Jurkat, Clone E6-1 (cell line): Measurements from ENCODE around the gene AHNAK2.
"Not testable (repeated sequence)": the region's sequence is repeated elsewhere in the genome, so short reads cannot be mapped to it uniquely, and the experiment has no call there.

Source experiments
- DNase-seq: peaks from one replicate; pipeline ENCODE4 v3.0.0-alpha.2; 2011; ENCODE audit warnings: low read depth, low spot score
- H3K4me3 ChIP-seq: 2 replicates; pipeline ENCODE4 v1.5.1; 2011; ENCODE audit warnings: mild to moderate bottlenecking, low read length, control low read depth, moderate library complexity

Gene AHNAK2

DNA sequence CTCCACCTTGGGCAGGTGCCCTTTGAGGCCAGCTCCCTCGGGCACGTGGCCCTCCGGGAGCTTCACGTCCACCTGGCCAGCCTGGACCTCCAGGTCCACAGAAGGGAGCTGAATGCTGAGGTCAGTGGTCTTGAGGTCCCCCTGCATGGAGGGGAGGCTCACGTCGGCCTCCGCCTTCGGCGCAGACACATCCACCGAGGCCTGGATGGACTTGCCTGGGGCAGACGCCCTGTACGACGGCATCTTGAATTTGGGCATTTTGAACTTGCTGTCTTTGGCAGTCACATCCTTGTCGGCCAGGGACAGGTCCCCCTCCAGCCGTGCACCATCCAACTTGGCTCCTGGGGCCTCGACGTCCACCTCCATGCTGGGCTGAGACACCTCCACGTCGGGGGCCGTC is 32.9 kb downstream of the AHNAK2 start:
- DNase-seq, H3K4me3 ChIP-seq: not testable (repeated sequence)

DNA sequence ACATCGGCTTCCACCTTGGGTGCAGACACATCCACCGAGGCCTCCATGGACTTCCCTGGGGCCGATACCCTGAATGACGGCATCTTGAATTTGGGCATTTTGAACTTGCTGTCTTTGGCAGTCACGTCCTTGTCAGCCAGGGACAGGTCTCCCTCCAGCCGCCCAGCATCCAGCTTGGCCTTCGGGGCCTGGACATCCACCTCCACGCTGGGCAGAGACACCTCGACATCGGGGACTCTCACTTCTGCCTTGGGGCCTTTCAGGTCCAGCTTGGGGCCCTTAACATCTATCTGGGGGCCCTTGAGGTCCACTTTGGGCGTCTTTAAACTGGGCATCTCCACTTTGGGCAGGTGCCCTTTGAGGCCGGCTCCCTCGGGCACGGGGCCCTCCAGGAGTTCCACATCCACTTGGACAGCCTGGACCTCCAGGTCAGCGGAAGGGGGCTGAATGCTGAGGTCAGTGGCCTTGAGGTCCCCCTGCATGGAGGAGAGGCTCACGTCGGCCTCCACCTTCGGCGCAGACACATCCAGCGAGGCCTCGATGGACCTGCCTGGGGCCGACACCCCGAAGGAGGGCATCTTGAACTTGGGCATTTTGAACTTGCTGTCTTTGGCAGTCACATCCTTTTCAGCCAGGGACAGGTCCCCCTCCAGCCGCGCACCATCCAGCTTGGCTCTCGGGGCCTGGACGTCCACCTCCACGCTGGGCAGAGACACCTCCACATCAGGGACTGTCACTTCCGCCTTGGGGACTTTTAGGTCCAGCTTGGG is 33.6 kb downstream of the AHNAK2 start:
- not testable (repeated sequence) for H3K4me3 ChIP-seq, DNase-seq

DNA sequence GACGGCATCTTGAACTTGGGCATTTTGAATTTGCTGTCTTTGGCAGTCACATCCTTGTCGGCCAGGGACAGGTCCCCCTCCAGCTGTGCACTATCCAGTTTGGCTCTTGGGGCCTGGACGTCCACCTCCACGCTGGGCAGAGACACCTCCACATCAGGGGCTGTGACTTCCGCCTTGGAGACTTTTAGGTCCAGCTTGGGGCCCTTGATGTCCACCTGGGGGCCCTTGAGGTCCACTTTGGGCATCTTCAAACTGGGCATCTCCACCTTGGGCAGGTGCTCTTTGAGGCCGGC is 34.2 kb downstream of the AHNAK2 start:
- not testable (repeated sequence) for H3K4me3 ChIP-seq, DNase-seq

DNA sequence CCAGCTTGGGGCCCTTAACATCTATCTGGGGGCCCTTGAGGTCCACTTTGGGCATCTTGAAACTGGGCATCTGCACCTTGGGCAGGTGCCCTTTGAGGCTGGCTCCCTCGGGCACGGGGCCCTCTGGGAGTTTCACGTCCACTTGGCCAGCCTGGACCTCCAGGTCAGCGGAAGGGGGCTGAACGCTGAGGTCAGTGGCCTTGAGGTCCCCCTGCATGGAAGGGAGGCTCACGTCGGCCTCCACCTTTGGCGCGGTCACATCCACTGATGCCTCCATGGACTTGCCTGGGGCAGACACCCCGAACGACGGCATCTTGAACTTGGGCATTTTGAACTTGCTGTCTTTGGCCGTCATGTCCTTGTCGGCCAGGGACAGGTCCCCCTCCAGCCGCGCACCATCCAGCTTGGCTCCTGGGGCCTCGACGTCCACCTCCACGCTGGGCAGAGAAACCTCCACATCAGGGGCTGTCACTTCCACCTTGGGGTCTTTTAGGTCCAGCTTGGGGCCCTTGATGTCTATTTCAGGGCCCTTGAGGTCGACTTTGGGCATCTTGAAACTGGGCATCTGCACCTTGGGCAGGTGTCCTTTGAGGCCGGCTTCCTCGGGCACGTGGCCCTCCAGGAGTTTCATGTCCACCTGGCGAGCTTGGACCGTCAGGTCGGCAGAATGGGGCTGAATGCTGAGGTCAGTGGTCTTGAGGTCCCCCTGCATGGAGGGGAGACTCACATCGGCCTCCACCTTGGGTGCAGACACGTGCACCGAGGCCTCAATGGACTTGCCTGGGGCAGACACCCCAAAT is 34.8 kb downstream of the AHNAK2 start:
- DNase-seq, H3K4me3 ChIP-seq: not testable (repeated sequence)

DNA sequence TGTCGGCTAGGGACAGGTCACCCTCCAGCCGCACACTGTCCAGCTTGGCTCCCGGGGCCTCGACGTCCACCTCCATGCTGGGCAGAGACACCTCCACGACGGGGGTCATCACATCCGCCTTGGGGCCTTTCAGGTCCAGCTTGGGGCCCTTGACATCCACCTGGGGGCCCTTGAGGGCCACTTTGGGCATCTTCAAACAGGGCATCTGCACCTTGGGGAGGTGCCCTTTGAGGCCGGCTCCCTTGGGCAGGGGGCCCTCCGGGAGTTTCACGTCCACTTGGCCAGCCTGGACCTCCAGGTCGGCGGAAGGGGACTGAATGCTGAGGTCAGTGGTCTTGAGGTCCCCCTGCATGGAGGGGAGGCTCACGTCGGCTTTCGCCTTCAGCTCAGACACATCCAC is 35.6 kb downstream of the AHNAK2 start:
- H3K4me3 ChIP-seq, result no peak overlapping the region
- DNase-seq, result no peak

DNA sequence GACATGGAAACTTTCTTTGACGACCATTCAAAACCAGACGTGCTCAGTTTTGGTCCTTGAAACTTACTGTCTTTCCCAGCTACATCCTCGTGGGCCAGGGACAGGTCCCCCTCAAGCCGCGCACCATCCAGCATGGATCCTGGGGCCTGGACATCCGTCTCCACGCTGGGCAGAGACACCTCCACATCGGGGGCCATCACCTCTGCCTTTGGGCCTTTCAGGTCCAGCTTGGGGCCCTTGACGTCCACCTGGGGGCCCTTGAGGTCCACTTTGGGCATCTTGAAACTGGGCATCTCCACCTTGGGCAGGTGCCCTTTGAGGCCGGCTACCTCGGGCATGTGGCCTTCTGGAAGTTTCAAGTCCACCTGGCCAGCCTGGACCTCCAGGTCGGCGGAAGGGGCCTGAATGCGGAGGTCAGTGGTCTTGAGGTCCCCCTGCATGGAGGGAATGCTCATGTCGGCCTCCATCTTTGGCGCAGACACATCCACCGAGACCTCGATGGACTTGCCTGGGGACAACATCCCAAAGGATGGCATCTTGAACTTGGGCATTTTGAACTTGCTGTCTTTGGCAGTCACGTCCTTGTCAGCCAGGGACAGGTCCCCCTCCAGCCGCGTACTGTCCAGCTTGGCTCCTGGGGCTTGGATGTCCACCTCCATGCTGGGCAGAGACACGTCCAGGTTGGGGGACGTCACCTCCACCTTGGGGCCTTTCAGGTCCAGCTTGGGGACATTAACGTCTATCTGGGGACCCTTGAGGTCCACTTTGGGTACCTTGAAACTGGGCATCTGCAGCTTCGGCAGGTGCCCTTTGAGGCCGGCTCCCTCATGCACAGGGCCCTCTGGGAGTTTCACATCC is 36.4 kb downstream of the AHNAK2 start:
- H3K4me3 ChIP-seq, result no peak overlapping the region
- DNase-seq, result no peak

DNA sequence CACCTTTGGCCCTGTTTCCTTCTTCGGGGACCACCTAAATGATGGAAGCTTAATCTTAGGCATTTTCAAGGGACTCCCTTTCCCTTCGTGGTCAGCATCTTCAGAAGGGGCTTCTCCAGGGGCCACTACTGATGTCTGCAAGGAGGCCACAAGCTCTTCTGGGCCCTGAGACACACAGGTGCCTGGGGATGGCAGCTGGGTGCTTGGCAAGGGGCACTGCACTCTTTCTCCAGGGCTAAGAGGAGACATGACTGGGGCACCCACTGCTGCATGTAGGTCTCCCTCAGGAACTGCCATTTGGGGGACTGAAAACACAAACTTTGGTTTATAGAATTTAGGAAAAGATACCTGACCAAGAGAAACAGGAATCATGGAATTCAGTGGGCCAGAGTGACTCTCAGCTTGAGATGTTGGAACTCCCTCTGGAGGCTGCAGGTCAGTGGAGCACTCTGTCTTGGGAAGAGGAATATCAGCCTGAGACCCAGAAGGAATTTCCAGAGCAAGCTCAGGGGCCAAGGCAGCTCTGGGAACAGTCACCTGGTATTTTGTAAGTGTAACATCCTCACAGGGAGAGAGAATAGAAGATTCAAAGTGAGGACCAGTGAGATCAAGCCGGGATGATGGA is 37.5 kb downstream of the AHNAK2 start:
- DNase-seq, result no peak
- H3K4me3 ChIP-seq, result no peak overlapping the region

DNA sequence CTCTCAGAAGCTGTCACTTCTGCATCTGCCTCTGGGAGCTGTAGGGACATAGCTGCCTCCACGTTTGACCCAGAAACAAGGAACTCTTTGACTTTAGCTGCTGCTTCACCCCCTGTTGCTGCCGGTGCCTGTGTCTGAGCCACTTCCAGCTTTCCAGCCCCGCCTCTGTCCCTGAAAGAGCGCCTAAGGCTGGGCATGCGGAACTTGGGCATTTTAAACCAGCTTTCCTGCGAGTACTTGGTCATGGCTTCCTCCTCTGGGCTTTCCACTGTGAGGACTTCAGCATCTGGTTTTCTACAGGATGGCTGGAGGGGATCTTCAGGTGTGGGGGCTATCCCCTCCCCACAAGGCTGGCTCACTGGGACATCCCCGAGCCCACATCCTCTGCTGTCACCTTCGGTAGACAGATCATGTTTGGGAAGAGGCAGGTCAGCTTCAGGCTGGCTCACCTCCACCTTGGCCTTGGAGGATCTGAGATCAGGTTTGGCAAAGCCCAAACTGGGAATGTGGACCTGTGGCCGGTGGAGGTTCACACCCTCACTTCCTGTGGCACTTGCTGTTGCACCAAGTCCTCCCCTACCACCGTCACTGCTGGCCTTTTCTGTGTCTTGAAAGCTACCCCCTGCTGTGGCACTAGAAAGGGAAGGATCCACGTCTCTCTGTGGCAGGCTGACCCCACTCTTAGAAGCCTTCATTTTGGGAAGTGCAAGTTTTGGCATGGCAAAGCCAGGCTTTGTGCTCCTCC is 38.3 kb downstream of the AHNAK2 start:
- H3K4me3 ChIP-seq, result no peak overlapping the region
- DNase-seq, result no peak

DNA sequence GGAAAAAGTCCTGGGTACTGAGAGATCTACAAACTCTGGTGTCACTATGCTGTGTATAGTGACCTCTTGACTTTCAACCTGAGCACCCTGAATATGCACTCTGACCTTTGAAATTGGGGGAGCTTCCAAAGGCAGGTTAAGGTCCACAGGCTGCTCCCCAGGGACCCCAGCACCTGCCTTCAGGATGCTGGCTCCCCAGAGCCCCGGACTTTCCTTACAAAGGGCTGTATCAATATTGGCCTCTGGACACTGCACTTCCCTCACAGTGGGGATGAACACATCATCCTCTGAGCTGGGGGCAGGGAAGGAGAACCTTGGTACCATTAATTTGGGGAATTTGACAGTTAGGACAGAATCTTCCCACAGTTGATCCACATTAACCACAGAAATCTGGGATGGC is 39.2 kb downstream of the AHNAK2 start:
- DNase-seq, result no peak
- no peak overlapping the region for H3K4me3 ChIP-seq

DNA sequence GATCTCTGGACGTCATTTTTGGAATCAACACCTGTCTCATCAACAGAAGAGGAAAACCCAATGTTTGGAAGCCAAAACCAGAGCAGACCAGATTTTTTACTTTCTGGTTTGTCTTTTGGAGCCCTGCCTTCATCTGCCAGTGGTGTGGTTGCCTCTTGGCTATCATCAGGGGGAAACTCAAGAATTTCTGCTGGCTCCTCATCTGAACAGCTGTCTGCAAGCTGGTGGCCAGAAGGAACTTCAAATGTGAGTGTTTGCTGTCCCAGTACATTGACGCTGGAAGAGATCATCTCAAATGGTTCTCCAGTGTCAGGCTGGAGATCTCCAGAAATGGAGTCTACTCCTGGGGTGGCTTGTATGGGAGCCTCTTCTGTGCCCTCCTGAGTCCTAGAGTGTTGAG is 39.7 kb downstream of the AHNAK2 start:
- no peak for DNase-seq

DNA sequence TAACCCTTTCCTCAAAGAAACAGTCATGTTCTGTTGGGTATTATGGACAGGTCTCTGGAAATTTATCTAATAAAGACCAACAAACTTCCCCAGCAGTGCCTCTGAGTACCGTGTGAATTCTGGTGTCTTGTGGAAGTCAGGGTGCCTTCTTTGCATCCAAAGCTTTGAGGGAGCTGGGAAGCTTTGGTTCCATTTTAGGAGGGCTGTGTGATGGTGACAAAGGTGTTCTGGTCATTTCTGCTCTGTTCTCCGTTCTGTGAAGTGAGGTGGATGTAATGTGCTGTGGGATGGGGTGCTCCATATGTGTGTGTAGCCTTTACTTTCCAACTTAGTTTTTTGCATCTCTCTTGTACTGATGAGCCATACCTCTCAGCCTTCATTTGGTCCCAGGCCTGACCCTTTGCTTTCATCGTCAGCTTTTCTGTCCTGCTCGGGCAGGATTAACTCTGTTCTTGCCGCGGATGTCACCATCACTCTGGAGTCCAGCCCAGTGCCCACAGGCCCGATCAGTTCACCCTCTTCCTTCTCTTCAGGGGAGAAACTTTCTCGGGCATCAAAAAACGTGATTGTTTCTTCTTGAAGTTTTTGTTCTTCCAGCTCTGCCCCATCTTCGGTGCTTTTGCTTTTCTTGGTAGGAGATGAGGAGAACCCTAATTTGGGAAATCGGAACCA is 40.3 kb downstream of the AHNAK2 start:
- DNase-seq, result no peak
- no peak overlapping the region for H3K4me3 ChIP-seq

More for the DNA sequence above, 39.7 kb downstream of the AHNAK2 start:
- no peak overlapping the region for H3K4me3 ChIP-seq

DNA sequence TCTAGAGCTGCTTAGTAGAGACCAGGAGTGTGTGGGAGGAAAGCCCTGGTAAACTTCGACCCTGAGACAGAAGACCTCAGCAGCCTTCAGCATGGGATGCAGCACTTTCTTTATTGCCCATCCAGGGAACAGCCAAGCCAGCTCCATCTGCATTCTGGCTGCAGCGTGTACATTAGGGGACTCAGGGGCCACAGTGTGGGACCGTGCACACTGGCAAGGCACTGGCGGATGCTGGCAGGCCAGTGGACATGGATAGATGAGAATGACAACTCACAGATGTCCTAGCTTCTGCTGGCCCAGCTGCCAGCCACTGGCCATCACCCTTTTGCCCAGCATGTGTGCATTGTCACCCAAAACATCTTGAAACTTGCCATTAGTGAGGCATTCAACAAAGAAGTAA is 41.0 kb downstream of the AHNAK2 start:
- no peak overlapping the region for H3K4me3 ChIP-seq
- DNase-seq, result no peak

DNA sequence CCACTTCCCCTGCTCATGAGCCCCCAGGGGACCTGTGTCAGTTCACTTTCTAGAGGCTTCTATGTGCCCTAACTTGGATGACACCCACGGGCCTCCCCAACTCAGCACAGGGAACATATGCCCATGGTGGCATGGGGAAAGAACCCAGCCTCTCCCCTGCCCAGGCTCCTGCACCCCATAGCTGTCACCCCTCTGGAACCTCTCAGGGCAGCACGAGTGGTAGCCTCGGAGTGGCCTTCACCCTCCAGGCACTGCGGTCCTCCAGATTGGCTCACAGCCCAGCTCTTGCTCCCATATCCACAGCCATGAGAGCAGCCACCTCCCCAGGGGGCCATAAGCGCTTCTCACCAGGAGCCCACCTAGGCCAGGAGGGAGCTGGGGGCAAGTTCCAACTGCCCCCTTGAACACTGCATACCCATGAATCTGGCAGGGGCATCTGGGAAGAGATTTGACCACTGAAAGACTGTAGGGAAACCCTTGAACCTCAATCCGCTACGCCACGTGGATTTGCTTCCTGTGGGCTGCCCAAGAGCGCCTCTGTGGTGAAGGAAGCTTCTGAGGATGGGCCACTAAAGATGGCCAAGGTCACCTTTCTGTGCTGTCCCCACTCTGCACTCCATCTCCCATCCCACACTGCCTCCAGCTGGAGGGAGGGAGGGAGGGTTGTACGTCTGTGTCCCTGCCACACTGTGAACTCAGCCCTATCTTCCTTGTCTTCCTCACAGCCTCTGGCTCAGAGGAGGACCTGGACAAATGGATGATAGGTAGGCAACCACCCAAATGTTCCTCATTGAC is 41.6 kb downstream of the AHNAK2 start:
- H3K4me3 ChIP-seq, result no peak overlapping the region
- no peak for DNase-seq

DNA sequence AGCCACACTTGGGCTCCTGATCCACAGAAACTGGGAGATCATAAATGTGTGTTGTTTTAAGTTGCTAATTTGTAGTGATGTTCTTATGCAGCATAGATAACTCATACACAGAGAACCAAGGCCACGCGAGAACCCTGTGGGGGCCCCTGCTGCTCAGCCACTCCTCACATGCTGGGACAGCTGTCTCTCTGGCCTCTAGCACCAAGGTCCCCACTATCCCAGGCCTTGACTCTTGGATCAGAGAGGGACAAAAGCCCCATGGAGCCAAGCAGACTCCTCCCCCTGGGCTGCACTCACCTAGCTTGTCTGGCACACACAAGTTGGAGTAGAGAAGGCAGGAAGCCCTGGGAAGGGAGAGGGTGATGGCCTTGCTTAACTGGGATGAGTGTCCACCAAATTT is 42.2 kb downstream of the AHNAK2 start:
- no peak for DNase-seq
- no peak overlapping the region for H3K4me3 ChIP-seq

DNA sequence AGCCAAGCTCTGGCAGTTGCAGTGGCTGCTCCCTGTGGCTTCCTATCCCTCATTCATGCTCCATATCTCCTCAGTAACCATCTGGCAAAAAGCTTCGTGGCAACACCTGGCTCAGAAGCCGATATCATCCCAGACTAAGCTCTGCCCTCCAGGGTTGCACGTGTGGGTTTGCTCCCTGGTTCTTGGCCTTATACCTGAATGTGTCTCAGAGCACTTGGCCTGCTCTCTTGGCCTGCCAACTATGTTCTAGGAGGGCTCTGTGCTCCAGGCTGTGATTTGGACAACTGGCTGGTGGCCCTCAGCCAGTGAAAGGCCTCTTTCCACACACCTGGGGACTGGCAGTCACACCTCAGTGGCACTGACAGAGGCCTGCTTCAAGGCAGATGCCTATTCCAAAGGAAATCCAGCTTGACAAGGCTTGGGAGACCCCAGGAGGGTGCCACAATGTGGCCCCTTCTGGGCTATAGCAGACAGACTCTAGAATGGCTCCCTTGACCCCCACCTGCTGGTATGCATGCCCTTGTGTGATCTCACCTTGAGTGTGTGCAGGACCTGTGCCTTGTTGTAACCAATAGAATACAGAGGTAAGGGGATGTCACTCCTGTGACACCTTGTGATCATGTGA is 43.0 kb downstream of the AHNAK2 start:
- no peak overlapping the region for H3K4me3 ChIP-seq
- DNase-seq, result no peak

DNA sequence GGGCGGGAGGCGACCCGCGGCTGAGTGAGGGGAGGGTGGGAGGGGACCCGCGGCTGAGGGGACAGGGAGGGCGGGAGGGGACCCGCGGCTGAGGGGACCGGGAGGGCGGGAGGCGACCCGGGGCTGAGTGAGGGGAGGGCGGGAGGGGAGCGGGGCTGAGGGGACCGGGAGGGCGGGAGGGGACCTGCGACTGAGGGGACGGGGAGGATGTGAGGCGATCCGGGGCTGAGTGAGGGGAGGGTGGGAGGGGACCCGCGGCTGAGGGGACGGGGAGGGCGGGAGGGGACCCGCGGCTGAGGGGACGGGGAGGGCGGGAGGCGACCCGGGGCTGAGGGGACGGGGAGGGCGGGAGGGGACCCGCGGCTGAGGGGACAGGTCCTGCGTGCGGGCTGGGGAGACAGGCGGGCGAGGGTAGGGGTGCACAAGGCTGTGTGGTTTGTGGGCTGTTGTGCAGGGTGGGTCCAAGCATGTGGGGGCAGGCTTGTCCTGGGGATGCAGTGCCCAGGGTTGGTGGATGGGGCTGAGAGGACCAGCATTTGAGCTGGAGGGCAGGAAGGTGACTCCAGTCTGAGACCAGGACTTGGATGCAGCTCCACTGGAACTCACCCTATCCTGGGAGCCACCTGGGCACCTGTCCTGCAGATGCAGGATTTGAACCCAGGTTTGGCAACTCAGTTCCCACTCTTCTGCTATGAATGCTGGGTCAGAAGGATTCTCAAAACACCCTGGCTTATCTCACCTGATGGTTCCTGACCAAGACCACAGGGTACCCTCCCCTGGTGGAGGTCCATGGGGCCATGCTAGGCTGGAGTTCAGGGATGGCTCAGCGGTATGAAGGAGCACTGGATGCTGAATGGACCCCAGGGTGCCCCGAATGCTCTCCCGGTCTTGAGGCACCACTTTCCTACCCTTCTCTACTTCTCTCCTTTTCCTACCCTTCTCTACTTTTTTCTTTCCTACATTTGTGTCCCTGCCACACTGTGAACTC is 44.1 kb downstream of the AHNAK2 start:
- no peak for DNase-seq
- no peak overlapping the region for H3K4me3 ChIP-seq
